ENCODE measurements around the gene EXO5. TPM values are rescaled to one million over a fixed set of nuclear protein-coding genes. Genes with fewer than 3 reads are reported as not detected.
"Not testable (repeated sequence)": the region's sequence is repeated elsewhere in the genome, so short reads cannot be mapped to it uniquely, and the experiment has no call there.

The EXO5 gene
- total RNA-seq, 4 donors from 2014 or later = 2.2 to 6.3 (median 6.0) TPM

DNA sequence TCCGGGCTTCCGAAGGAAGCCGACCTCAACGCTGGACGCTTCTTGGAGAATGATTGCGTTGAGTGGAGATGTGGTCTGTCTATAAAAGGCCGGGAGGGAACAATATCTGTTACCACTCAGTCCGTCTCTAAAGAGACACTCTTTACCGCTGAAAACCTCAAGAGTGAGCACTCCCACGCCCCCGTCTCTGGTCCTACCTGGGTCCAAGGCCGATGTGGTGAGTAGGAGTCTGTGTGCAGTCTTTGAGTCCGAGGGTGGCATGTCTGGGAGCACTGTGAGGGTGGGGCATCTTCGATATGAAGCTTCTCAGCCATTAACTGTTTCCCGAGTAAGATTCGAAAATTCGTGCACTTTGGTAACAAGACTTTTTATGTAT is 30.9 kb upstream of the EXO5 start:
- TF ChIP-seq, protein P1, sequence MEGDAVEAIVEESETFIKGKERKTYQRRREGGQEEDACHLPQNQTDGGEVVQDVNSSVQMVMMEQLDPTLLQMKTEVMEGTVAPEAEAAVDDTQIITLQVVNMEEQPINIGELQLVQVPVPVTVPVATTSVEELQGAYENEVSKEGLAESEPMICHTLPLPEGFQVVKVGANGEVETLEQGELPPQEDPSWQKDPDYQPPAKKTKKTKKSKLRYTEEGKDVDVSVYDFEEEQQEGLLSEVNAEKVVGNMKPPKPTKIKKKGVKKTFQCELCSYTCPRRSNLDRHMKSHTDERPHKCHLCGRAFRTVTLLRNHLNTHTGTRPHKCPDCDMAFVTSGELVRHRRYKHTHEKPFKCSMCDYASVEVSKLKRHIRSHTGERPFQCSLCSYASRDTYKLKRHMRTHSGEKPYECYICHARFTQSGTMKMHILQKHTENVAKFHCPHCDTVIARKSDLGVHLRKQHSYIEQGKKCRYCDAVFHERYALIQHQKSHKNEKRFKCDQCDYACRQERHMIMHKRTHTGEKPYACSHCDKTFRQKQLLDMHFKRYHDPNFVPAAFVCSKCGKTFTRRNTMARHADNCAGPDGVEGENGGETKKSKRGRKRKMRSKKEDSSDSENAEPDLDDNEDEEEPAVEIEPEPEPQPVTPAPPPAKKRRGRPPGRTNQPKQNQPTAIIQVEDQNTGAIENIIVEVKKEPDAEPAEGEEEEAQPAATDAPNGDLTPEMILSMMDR (IDR thresholded peaks at IDR 0.05) = no peak
- TF ChIP-seq POLR2A (IDR thresholded peaks at IDR 0.05) (no peak), EP300 (IDR thresholded peaks at IDR 0.05) (no peak), POLR2AphosphoS5 (IDR thresholded peaks at IDR 0.05) (no peak)
- 1% methylated on average over 13 of the region's 17 CpGs for WGBS
- Histone ChIP-seq H3K36me3 (peaks cover 10% of the 10 kb centered on the region), H3K4me1 (peaks cover 7% of the 10 kb centered on the region), H3K27me3 (no peaks in the 10 kb centered on the region), H3K4me3 (peak overlapping the region; percentile 69), H3K9me3 (peaks cover 5% of the 10 kb centered on the region), H3K27ac (no peak overlapping the region)
- no peak for DNase-seq (ENCODE audit: low spot score in 2 of 2)

DNA sequence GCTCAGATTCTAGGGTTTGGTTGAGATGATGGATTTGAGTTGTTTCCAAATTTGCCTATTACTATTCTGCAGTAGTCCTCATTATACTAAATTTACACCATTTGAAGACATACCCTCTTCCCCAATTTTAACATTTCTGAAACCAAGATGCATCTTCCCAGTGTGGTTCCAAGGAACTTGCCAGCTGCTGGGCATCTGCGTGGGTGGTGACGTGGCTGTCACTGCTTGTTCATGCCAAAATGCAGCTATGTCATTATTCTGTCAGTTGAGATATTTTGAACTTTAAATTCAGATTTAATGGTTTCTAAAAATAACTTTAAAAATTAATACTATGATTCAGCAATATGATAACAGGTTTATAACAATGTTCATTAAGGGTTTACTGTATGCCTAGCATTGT is 30.3 kb upstream of the EXO5 start:
- Histone ChIP-seq H3K36me3 (peaks cover 15% of the 10 kb centered on the region), H3K27me3 (no peaks in the 10 kb centered on the region), H3K27ac (no peak overlapping the region), H3K4me3 (peak overlapping the region; percentile 69), H3K4me1 (peaks cover 7% of the 10 kb centered on the region), H3K9me3 (peaks cover 5% of the 10 kb centered on the region)
- WGBS = 16% methylated on average over 2 of the region's 2 CpGs
- TF ChIP-seq, protein P1 (IDR thresholded peaks at IDR 0.05) = no peak
- no peak for TF ChIP-seq POLR2A (IDR thresholded peaks at IDR 0.05)
- no peak for DNase-seq (ENCODE audit: low spot score in 2 of 2)

DNA sequence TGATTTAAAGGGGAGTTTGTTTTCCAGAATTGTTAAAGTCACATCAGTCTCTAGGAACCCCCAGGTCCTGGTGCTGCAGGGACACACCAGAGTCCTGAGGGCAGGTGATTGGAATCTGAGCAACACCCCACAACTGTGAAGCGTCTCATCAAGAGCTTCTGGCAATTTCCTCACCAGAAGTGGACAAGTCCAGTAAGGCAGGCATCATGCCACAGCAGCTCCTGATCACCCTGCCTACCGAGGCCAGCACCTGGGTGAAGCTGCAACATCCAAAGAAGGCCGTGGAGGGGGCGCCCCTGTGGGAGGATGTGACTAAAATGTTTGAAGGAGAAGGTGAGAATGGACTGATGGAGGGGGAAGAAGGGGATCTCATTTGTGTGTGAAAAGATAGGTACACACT is 29.4 kb upstream of the EXO5 start:
- Histone ChIP-seq H3K4me1 (peaks cover 7% of the 10 kb centered on the region), H3K36me3 (peaks cover 24% of the 10 kb centered on the region), H3K9me3 (peaks cover 5% of the 10 kb centered on the region), H3K27me3 (no peaks in the 10 kb centered on the region), H3K27ac (no peak overlapping the region), H3K4me3 (no peak overlapping the region)
- no peak for DNase-seq (ENCODE audit: low spot score in 2 of 2)
- TF ChIP-seq POLR2A (IDR thresholded peaks at IDR 0.05) = no peak
- no peak for TF ChIP-seq POLR2AphosphoS5 (IDR thresholded peaks at IDR 0.05)
- TF ChIP-seq, protein P1 (IDR thresholded peaks at IDR 0.05) = no peak
- TF ChIP-seq EP300 (IDR thresholded peaks at IDR 0.05) = no peak
- 91% methylated on average over 4 of the region's 4 CpGs for WGBS

DNA sequence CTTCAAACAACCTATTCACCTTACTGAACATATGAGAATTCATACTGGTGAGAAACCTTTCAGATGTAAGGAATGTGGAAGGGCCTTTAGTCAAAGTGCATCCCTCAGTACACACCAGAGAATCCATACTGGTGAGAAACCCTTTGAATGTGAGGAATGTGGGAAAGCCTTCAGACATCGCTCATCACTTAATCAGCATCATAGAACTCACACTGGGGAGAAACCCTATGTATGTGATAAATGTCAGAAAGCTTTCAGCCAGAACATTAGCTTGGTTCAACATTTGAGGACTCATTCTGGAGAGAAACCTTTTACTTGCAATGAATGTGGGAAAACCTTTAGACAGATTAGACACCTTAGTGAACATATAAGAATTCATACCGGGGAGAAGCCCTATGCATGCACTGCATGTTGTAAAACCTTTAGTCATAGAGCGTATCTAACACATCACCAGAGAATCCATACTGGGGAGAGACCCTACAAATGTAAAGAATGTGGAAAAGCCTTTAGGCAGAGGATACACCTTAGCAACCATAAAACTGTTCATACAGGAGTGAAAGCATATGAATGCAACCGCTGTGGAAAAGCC is 13.2 kb upstream of the EXO5 start:
- peaks cover 60% of the 10 kb centered on the region for H3K36me3 ChIP-seq
- no peak for TF ChIP-seq EP300 (IDR thresholded peaks at IDR 0.05)
- no peak for TF ChIP-seq POLR2AphosphoS5 (IDR thresholded peaks at IDR 0.05)
- TF ChIP-seq, protein P1 (IDR thresholded peaks at IDR 0.05) = no peak
- TF ChIP-seq POLR2A (IDR thresholded peaks at IDR 0.05) = no peak

DNA sequence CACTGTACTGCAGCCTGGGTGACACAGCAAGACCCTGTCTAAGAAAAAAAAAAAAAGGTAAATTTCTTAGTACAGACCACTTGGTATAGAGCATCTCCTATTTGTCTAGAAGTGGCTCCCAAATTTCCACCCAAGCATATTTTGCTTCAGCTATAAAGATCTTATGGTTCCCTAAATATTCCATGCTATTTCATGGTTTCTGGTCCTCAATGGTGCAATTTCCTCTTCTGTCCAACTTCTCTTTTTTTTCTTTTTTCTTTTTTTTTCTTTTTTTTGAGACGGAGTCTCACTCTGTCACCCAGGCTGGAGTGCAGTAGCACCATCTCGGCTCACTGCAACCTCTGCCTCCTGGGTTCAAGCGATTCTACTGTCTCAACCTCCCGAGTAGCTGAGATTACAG is 5.9 kb upstream of the EXO5 start:
- 95% methylated on average over 4 of the region's 4 CpGs for WGBS
- H3K4me1 ChIP-seq; H3K36me3 ChIP-seq; H3K27me3 ChIP-seq; H3K4me3 ChIP-seq; H3K27ac ChIP-seq; DNase-seq (ENCODE audit: low spot score in 2 of 2): not testable (repeated sequence)
- peaks cover 29% of the 10 kb centered on the region for H3K9me3 ChIP-seq

More for the DNA sequence above, 13.2 kb upstream of the EXO5 start:
- Histone ChIP-seq H3K27me3 (no peaks in the 10 kb centered on the region), H3K27ac (no peak overlapping the region), H3K9me3 (peaks cover 39% of the 10 kb centered on the region), H3K4me1 (no peaks in the 10 kb centered on the region), H3K4me3 (no peak overlapping the region)
- DNase-seq (ENCODE audit: low spot score in 2 of 2) = no peak
- 99% methylated on average over 4 of the region's 4 CpGs for WGBS

DNA sequence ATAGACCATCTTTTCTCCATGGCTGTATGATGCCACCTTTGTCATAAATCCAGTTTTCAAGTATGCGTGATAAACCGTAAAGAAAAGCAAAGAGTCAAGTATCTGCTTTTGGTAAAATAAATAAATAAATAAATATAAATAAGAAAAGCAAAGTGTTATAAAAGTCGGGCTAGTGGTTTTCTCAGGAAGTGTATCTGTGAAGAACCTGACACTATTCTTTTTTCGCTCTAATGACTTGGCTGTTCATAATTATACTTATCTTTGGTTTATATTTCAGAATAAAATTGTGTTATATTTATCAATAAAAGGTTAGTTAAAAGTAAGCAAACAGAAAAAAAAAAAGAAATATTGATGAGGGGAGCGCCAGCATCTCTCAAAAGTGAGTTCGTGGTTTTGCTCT is 594 bp upstream of the EXO5 start:
- TF ChIP-seq, protein P1 (IDR thresholded peaks at IDR 0.05) = no peak
- TF ChIP-seq EP300 (IDR thresholded peaks at IDR 0.05) = no peak
- TF ChIP-seq POLR2A (IDR thresholded peaks at IDR 0.05) = no peak
- peak overlapping the region; percentile 57 for H3K4me3 ChIP-seq
- no peaks in the 10 kb centered on the region for H3K27me3 ChIP-seq
- no peak overlapping the region for H3K27ac ChIP-seq
- peaks cover 9% of the 10 kb centered on the region for H3K4me1 ChIP-seq
- no peaks in the 10 kb centered on the region for H3K9me3 ChIP-seq
- H3K36me3 ChIP-seq = no peaks in the 10 kb centered on the region
- no peak for DNase-seq (ENCODE audit: low spot score in 2 of 2)
- WGBS = 65% methylated on average over 6 of the region's 6 CpGs

Measured in suprapubic skin (tissue), 4 donors.